HCT116 (cell line): ENCODE results near the gene TRIM23. TPM values are rescaled to one million over a fixed set of nuclear protein-coding genes. Genes with fewer than 3 reads are reported as not detected.

Source experiments
- ATAC-seq: fragments of 200-7000 bp; cut with Tn5 transposase; 2 replicates; pipeline ENCODE4 v1.9.1; 2020; ENCODE audit warnings: mild to moderate bottlenecking, moderate library complexity
- BruUV-seq: library from RNA; stranded (reverse); fragments of 400-500 nt; replicated peaks from 2 replicates; lab custom pipeline; 2021; lab: Mats Ljungman, UMichigan
- CTCF ChIA-PET: fragments of 300-600 bp; sonication (Branson Sonifier 250); formaldehyde crosslinking; loops from one replicate; lab custom pipeline; 2021; ENCODE audit warnings: antibody characterized with exemption; lab: Charles Lee
- POLR2A ChIA-PET: fragments of 300-600, 350-600 bp; sonication (Branson Sonifier 250); formaldehyde crosslinking; loops from one replicate; lab custom pipeline; 2021; ENCODE audit warnings: antibody characterized with exemption; lab: Charles Lee
- RAD21 ChIA-PET, 2 experiments: fragments of 300-600 bp; sonication (Branson Sonifier 250); formaldehyde crosslinking; loops; one replicate each; lab custom pipeline; 2023; ENCODE audit warnings: low total read pairs in 2 of 2; ENCODE audit not compliant: uncharacterized antibody in 2 of 2, unreplicated experiment in 2 of 2, low non-redundant PET in 1 of 2; lab: Charles Lee
- DNase-seq: peaks from one replicate; pipeline ENCODE4 v3.0.0-alpha.2; 2010; ENCODE audit warnings: low read depth, low spot score
- H2AFZ ChIP-seq: fragments of 200-600 bp; shearing (Covaris generic), sonication (generic); 2 replicates; pipeline ENCODE4 v1.6.1; 2017; ENCODE audit warnings: low read depth, mixed run types, mixed read lengths, antibody characterized with exemption, low read length; ENCODE audit not compliant: poor library complexity, severe bottlenecking
- H3K27ac ChIP-seq: 2 replicates; pipeline ENCODE4 v1.5.1; 2012; ENCODE audit warnings: low read depth, low read length
- H3K27me3 ChIP-seq: fragments of 200-600 bp; sonication (generic); 2 replicates; pipeline ENCODE4 v1.6.1; 2016; ENCODE audit warnings: mixed run types, low read length, mixed read lengths; ENCODE audit not compliant: insufficient read depth
- H3K36me3 ChIP-seq, 2 experiments: fragments of 200-500 bp in 1 of 2; fragments of 200-600 bp in 1 of 2; sonication (Bioruptor generic) in 1 of 2; sonication (generic) in 1 of 2; 2 replicates each; pipeline versions ENCODE4 v1.5.1 to v1.6.1; 2014 to 2016; ENCODE audit warnings: low read length in 2 of 2, inconsistent platforms in 1 of 2, mixed read lengths in 1 of 2, mixed run types in 1 of 2; ENCODE audit not compliant: insufficient read depth in 2 of 2, control insufficient read depth in 1 of 2
- H3K4me1 ChIP-seq, 2 experiments: fragments of 200-600 bp in 1 of 2; sonication (generic) in 1 of 2; 2 replicates each; pipeline versions ENCODE4 v1.5.1 to v1.6.1; 2012 to 2017; ENCODE audit warnings: low read length in 2 of 2, inconsistent platforms in 1 of 2, mild to moderate bottlenecking in 1 of 2, mixed read lengths in 1 of 2, mixed run types in 1 of 2, moderate library complexity in 1 of 2; ENCODE audit not compliant: insufficient read depth in 2 of 2, control insufficient read depth in 1 of 2
- H3K4me2 ChIP-seq: fragments of 200-600 bp; sonication (generic); 2 replicates; pipeline ENCODE4 v1.6.1; 2017; ENCODE audit warnings: mixed run types, low read length, mixed read lengths
- H3K4me3 ChIP-seq, 2 experiments: fragments of 200-600 bp in 1 of 2; sonication (generic) in 1 of 2; replicated peaks in 1 of 2; 2 replicates each; pipeline ENCODE4 v1.5.1; 2011 to 2016; ENCODE audit warnings: low read length in 2 of 2, control low read depth in 1 of 2, low read depth in 1 of 2, mild to moderate bottlenecking in 1 of 2, mixed read lengths in 1 of 2, mixed run types in 1 of 2
- H3K79me2 ChIP-seq: fragments of 200-600 bp; sonication (generic); 2 replicates; pipeline ENCODE4 v1.6.1; 2017; ENCODE audit warnings: mild to moderate bottlenecking, mixed run types, low read length, moderate library complexity, mixed read lengths; ENCODE audit not compliant: insufficient read depth
- H3K9ac ChIP-seq: fragments of 200-600 bp; sonication (generic); 2 replicates; pipeline ENCODE4 v1.6.1; 2016; ENCODE audit warnings: low read length, mixed read lengths
- H3K9me2 ChIP-seq: fragments of 200-600 bp; sonication (generic), shearing (Covaris generic); 2 replicates; pipeline ENCODE4 v1.6.1; 2017; ENCODE audit warnings: mixed run types, mild to moderate bottlenecking, moderate library complexity; ENCODE audit not compliant: insufficient read depth
- H3K9me3 ChIP-seq, 2 experiments: fragments of 200-500 bp in 1 of 2; fragments of 200-600 bp in 1 of 2; sonication (Bioruptor generic) in 1 of 2; sonication (generic) in 1 of 2; 2 replicates each; pipeline ENCODE4 v1.6.1; 2014 to 2017; ENCODE audit warnings: low read length in 2 of 2, mixed read lengths in 2 of 2, inconsistent platforms in 1 of 2, low read depth in 1 of 2, mild to moderate bottlenecking in 1 of 2, mixed run types in 1 of 2, moderate library complexity in 1 of 2; ENCODE audit not compliant: control insufficient read depth in 1 of 2, insufficient read depth in 1 of 2
- H4K20me1 ChIP-seq: fragments of 200-600 bp; sonication (generic), shearing (Covaris generic); 2 replicates; pipeline ENCODE4 v1.6.1; 2017; ENCODE audit warnings: mixed run types, mild to moderate bottlenecking, moderate library complexity; ENCODE audit not compliant: insufficient read depth
- ATF3 ChIP-seq: IDR thresholded peaks from 2 replicates; pipeline ENCODE4 v1.6.1; 2012
- CEBPB ChIP-seq: IDR thresholded peaks from 2 replicates; pipeline ENCODE4 v1.6.1; 2012; ENCODE audit warnings: low read depth
- CTCF ChIP-seq, 3 experiments: fragments of 200-600 bp in 1 of 3; sonication (generic) in 1 of 3; IDR thresholded peaks in 2 of 3; conservative IDR thresholded peaks in 1 of 3; 2 replicates each; pipeline ENCODE4 v1.5.1; 2012 to 2017; ENCODE audit warnings: low read depth in 2 of 3, low read length in 2 of 3, antibody characterized with exemption in 1 of 3, borderline replicate concordance in 1 of 3, control low read depth in 1 of 3, mild to moderate bottlenecking in 1 of 3, mixed read lengths in 1 of 3, mixed run types in 1 of 3, moderate library complexity in 1 of 3; ENCODE audit not compliant: insufficient read depth in 1 of 3
- EZH2 ChIP-seq: fragments of 200-600 bp; sonication (generic); IDR thresholded peaks from 2 replicates; pipeline ENCODE4 v1.6.1; 2017; ENCODE audit warnings: antibody characterized with exemption, mixed run types
- FOSL1 ChIP-seq: IDR thresholded peaks from 2 replicates; pipeline ENCODE4 v1.6.1; 2012; ENCODE audit warnings: low read depth
- JUND ChIP-seq: IDR thresholded peaks from 2 replicates; pipeline ENCODE4 v1.6.1; 2012
- MAX ChIP-seq: IDR thresholded peaks from 2 replicates; pipeline ENCODE4 v1.6.1; 2012
- POLR2A ChIP-seq: IDR thresholded peaks from 2 replicates; pipeline ENCODE4 v1.7.0; 2011; ENCODE audit warnings: borderline replicate concordance; ENCODE audit not compliant: insufficient read depth, insufficient read length; ENCODE audit errors: extremely low read depth
- SIN3A ChIP-seq: IDR thresholded peaks from 2 replicates; pipeline ENCODE4 v1.6.1; 2012; ENCODE audit warnings: low read depth
- SP1 ChIP-seq: IDR thresholded peaks from 2 replicates; pipeline ENCODE4 v1.6.1; 2012; ENCODE audit warnings: low read depth
- SRF ChIP-seq: IDR thresholded peaks from 2 replicates; pipeline ENCODE4 v1.6.1; 2012; ENCODE audit warnings: low read depth
- TCF7L2 ChIP-seq: IDR thresholded peaks from 2 replicates; pipeline ENCODE4 v1.7.0; 2011; ENCODE audit warnings: borderline replicate concordance, inconsistent platforms; ENCODE audit not compliant: insufficient read depth, insufficient read length; ENCODE audit errors: extremely low read depth
- YY1 ChIP-seq: IDR thresholded peaks from 2 replicates; pipeline ENCODE4 v1.6.1; 2011; ENCODE audit warnings: low read length, low read depth, moderate library complexity, mild to moderate bottlenecking; ENCODE audit not compliant: insufficient replicate concordance; ENCODE audit errors: extremely low read depth
- ZBTB33 ChIP-seq: IDR thresholded peaks from 2 replicates; pipeline ENCODE4 v1.6.1; 2011; ENCODE audit warnings: mild to moderate bottlenecking, low read length, moderate library complexity; ENCODE audit not compliant: insufficient replicate concordance; ENCODE audit errors: extremely low read depth
- ZFX ChIP-seq: fragments of 450-650 bp; IDR thresholded peaks from 2 replicates; pipeline ENCODE4 v1.6.1; 2017
- ZNF274 ChIP-seq: fragments of 200-500 bp; sonication (Bioruptor generic); IDR thresholded peaks from 2 replicates; pipeline ENCODE4 v1.6.1; 2014; ENCODE audit warnings: mild to moderate bottlenecking, low read depth, low read length, inconsistent platforms
- intact Hi-C: fragments of 100-400 bp; cut with micrococcal nuclease; formaldehyde crosslinking; loops from 2 replicates; pipeline ENCODE4 v1.10.0; 2022
- total RNA-seq: library from RNA; stranded (reverse); gene quantifications from one replicate; pipeline ENCODE4 v1.2.1, GENCODE V29; 2021; ENCODE audit not compliant: unreplicated experiment

The TRIM23 gene
- total RNA-seq, 1 experiment from 2014 or later: 12.2 TPM

- ATAC-seq: no peak
- H3K27ac ChIP-seq: no peak overlapping the region
- no peak overlapping the region for H3K9ac ChIP-seq
- ChIA-PET CTCF (no interaction called here), RAD21 (no interaction called here), POLR2A (no interaction called here)
- no peak overlapping the region for H3K4me2 ChIP-seq
- no peak overlapping the region for H3K4me3 ChIP-seq
- no peaks in the 10 kb centered on the region for H3K9me3 ChIP-seq
- TF ChIP-seq SIN3A: no peak
- BruUV-seq: no TSS peak
- no peaks in the 10 kb centered on the region for H3K4me1 ChIP-seq
- H4K20me1 ChIP-seq: no peaks in the 10 kb centered on the region
- no peaks in the 10 kb centered on the region; a peak in 1 of 4 replicates for H3K36me3 ChIP-seq
- H2AFZ ChIP-seq: no peak overlapping the region
- no peaks in the 10 kb centered on the region for H3K9me2 ChIP-seq
- no peaks in the 10 kb centered on the region for H3K27me3 ChIP-seq
- H3K79me2 ChIP-seq: no peaks in the 10 kb centered on the region
- intact Hi-C loops: no loop called here
- no peak for DNase-seq
These were observed 23.8 kb upstream of the TRIM23 start for GRCh38 chr5:65647941-65648340.

GRCh38 chr5:65646938-65647337, 22.8 kb upstream of the TRIM23 start:
- Histone ChIP-seq H3K9ac (no peak overlapping the region), H3K4me3 (no peak overlapping the region), H3K36me3 (no peaks in the 10 kb centered on the region; a peak in 1 of 4 replicates), H3K9me3 (no peaks in the 10 kb centered on the region), H3K4me1 (no peaks in the 10 kb centered on the region), H3K27me3 (no peaks in the 10 kb centered on the region), H2AFZ (no peak overlapping the region), H3K4me2 (no peak overlapping the region), H4K20me1 (no peaks in the 10 kb centered on the region), H3K27ac (no peak overlapping the region), H3K9me2 (no peaks in the 10 kb centered on the region), H3K79me2 (no peaks in the 10 kb centered on the region)
- no peak for ATAC-seq
- intact Hi-C loops: no loop called here
- no TSS peak for BruUV-seq
- TF ChIP-seq EZH2 (no peak), POLR2A (no peak), FOSL1 (no peak), CTCF (IDR thresholded peaks at IDR 0.05 in 2 of 3, conservative IDR thresholded peaks at IDR 0.05 in 1 of 3; ENCODE audit: borderline replicate concordance in 1 of 3, insufficient read depth in 1 of 3, low read depth in 2 of 3, low read length in 2 of 3) (no peak), MAX (no peak), SIN3A (no peak), ZBTB33 (no peak), SP1 (no peak), JUND (no peak), CEBPB (no peak), ZNF274 (no peak), ATF3 (no peak), TCF7L2 (no peak), YY1 (no peak), SRF (no peak), ZFX (no peak)
- DNase-seq: no peak
- CTCF ChIA-PET: no interaction called here
- POLR2A ChIA-PET: no interaction called here
- RAD21 ChIA-PET: no interaction called here
